HG03159 (cell line): ENCODE data around the gene ADGRE3.
"Not testable (repeated sequence)": the region's sequence is repeated elsewhere in the genome, so short reads cannot be mapped to it uniquely, and the experiment has no call there.

Experiments used
- ATAC-seq: cut with Tn5 transposase; IDR thresholded peaks from one replicate; pipeline ENCODE4 v1.9.1; 2021; ENCODE audit warnings: mild to moderate bottlenecking, moderate library complexity; ENCODE audit not compliant: unreplicated experiment

Gene ADGRE3

GRCh38 chr19:14672188-14672872 is 2.3 kb downstream of the ADGRE3 start:
- ATAC-seq, result no peak

GRCh38 chr19:14670408-14670807 is 4.2 kb downstream of the ADGRE3 start:
- no peak for ATAC-seq

DNA sequence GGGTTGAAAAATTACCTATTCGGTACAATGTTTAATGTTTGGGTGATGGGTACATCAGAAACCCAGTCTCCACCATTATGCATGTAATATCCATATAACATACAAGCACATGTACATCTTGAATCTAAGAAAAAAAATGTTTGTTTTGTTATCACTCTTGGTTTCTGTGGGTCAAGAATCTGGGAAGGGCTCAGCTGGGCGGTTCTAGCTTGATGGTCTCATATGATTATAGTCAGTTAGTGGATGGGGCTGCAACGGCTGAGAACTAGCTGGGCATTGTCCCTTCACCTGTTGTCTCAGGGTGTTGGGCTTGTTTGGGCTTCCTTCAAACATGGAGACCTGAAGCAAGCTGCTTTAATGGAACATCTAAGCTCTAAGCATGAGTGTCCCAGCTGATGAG is 4.7 kb downstream of the ADGRE3 start:
- no peak for ATAC-seq

DNA sequence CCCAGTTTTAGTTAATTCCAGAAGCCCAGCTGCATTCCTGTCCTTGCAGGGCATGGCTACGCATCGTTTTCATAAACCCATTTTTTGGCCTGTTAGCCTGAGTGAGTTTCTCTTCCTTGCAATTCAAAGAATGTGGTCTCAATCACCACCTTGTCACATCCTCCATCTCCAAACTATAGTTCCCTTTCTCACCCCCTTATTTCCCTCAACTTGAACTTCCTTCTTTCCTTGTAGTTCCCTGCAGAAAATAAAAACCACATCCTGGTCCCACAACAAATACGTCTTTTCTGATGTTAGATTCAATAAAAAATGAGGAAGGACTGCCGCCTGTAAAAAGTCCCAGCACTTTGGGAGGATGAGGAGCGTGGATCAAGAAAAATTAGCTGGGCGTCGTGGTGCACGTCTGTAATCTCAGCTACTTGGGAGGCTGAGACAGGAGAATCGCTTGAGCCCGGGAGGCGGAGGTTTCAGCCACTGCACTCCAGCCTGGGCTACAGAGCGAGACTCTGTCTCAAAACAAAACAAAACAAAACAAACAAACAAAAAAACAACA is 13.2 kb downstream of the ADGRE3 start:
- ATAC-seq, result no peak

DNA sequence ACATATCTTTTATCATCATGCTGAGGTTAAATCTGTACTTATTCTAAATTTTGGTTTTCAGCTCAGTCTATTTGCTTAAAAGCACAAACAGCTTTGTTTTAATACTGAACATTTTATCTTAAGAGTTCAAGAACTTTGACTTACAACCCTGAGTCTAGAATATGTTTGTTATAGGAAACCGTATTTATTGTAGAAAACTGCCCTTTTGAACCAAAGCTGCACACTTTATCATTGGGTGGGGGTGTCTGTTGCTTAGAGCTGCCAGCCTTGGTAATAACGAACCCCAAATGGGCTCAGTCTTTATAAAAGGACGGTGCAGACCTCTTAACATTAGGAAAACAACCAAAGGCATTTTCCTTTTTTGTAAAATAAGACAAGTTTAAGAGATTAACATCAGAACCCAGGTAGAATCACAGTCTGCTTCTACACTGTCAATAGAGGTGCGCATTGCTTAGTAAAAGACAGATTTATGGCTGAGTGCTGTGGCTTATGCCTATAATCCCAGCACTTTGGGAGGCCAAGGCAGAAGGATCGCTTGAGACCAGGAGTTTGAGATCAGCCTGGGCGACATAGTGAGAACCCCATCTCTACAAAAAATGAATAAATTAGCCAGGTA is 14.7 kb downstream of the ADGRE3 start:
- no peak for ATAC-seq

GRCh38 chr19:14655726-14656125 is 18.9 kb downstream of the ADGRE3 start:
- no peak for ATAC-seq

- no peak for ATAC-seq
Measured at GRCh38 chr19:14654786-14655560, 19.7 kb downstream of the ADGRE3 start.

- ATAC-seq, result no peak
Measured at GRCh38 chr19:14650161-14650560, 24.5 kb downstream of the ADGRE3 start.

GRCh38 chr19:14649020-14649419 is 25.6 kb downstream of the ADGRE3 start:
- ATAC-seq, result no peak

DNA sequence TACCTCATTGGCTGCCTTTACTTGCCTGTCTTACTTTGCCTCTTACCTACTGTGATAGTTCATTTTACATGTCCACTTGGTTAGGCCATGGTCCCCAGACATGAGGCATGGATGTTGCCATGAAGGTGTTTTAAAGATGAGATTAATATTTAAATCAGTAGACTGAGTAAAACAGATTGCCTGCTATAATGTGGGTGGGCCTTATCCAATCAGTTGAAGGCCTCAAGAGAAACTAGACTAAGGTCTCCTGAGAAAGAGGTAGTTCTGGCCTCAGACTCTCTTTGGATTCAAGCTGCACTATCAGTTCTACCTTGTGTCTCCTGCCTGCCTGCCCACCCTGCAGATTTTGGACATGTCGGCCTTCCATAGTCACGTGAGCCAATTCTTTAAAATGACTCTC is 26.1 kb downstream of the ADGRE3 start:
- no peak for ATAC-seq

- ATAC-seq, result no peak
Measured at GRCh38 chr19:14639536-14640277, 34.9 kb downstream of the ADGRE3 start.

- no peak for ATAC-seq
Measured at GRCh38 chr19:14632286-14632685, 42.4 kb downstream of the ADGRE3 start.

- ATAC-seq, result no peak
Measured at GRCh38 chr19:14629557-14629956, 45.1 kb downstream of the ADGRE3 start.

DNA sequence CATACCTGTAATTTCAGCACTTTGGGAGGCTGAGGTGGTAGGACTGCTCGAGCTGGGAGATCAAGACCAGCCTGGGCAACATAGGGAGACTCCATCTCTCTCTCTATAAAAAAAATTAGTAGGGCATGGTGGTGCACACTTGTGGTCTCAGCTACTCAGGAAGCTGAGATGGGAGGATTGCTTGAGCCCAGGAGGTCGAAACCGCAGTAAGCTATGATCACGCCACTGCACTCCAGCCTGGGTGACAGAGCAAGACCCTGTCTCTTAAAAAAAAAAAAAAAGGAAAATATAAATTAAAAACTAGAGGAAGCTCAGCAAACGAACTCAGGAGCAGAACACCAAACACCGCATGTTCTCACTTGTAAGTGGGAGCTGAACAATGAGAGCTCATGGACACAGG is 50.2 kb downstream of the ADGRE3 start:
- ATAC-seq, result not testable (repeated sequence)

- ATAC-seq, result no peak
Measured at GRCh38 chr19:14619404-14619803, 55.2 kb downstream of the ADGRE3 start.

DNA sequence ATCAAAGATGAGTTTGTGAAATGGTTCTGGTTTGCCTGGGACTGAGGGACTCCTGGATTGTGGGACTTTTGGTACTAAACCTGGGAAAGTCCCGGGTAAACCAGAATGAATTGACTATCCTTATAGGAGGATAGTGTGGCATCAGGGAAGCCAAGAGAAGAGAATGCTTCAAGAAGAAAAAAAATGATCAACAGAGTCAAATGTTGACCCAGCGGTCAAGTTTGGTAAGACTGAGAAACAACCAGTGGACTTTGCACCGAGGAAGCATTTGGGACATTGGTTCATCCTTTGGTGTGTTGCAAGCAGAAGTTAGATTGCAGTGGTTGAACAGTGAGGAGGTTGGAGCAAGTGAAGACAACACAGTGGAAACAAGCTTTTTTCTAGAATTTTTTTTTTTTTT is 58.2 kb downstream of the ADGRE3 start:
- ATAC-seq, result no peak

- no peak for ATAC-seq
Measured at GRCh38 chr19:14615623-14616022, 59.0 kb downstream of the ADGRE3 start.

DNA sequence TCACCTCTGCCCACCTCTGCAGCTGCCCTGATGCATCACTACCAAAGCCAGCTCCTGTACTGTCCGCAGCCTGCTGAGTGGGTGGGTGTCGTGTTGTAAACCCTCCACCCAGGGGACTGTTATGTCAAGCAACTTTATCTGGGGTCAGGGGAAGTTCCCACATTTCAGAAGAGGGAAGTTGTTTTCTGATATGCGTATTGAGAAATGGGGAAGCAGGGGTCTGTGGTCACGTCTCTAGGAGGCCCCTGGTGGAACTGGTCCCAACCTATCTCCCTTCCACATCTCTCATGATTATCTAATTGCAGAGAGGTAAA is 60.6 kb downstream of the ADGRE3 start:
- ATAC-seq, result no peak

- ATAC-seq, result not testable (repeated sequence)
Measured at GRCh38 chr19:14613399-14614098, 61.1 kb downstream of the ADGRE3 start.

DNA sequence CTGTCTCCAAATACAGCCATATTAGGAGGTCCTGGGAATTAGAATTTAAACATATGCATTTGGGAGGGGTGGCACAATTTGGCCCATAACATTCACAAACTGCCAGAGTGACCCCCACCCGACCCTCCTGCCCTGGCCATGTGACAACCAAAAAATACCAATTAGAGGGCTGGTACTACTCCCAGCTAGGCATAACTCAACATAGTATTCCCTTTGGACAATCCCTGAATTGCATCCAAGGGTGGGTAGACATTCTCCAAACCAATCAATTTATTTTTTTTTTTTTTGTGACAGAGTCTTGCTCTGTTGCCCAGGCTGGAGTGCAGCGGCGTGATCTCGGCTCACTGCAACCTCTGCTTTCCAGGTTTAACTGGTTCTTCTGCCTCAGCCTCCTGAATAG is 62.0 kb downstream of the ADGRE3 start:
- no peak for ATAC-seq

DNA sequence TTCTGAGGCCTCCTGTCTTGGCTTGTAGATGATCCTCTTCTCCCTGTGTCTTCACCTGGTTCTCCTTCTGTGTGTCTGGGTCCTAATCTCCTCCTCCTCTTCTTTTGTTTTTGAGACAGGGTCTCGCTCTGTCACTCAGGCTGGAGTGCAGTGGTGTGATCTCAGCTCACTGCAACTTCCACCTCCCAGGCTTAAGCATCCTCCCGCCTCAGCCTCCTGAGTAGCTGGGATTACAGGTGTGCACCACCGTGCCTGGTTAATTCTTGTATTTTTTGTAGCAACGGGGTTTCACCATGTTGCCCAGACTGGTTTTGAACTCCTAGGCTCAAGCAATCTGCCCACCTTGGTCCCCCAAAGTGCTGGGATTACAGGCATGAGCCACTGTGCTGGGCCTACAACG is 62.4 kb downstream of the ADGRE3 start:
- not testable (repeated sequence) for ATAC-seq
